Stomach (tissue), 9 donors: ENCODE results near the gene MCF2L. TPM values are rescaled to one million over a fixed set of nuclear protein-coding genes. Genes with fewer than 3 reads are reported as not detected.

ENCODE experiments used
- DNase-seq, 2 donors: peaks; one replicate each; pipeline versions ENCODE4 v3.0.0 to v3.0.0-alpha.2; 2013 to 2019
- H3K27ac ChIP-seq, 5 donors: fragments of 200-600 bp in 4 of 5; sonication (generic) in 4 of 5; one replicate each; pipeline ENCODE4 v1.5.1; 2013 to 2019; ENCODE audit warnings: mild to moderate bottlenecking in 1 of 5, moderate library complexity in 1 of 5
- H3K27me3 ChIP-seq, 3 donors: fragments of 200-600 bp; sonication (generic); one replicate each; pipeline ENCODE4 v1.5.1; 2017 to 2019; ENCODE audit warnings: mixed run types in 1 of 3
- H3K36me3 ChIP-seq, 4 donors: fragments of 200-600 bp; sonication (generic); 1 replicate in 3 of 4; 2 replicates in 1 of 4; pipeline ENCODE4 v1.5.1; 2016 to 2019
- H3K4me1 ChIP-seq, 4 donors: fragments of 200-600 bp; sonication (generic); one replicate each; pipeline ENCODE4 v1.5.1; 2016 to 2019
- H3K4me3 ChIP-seq, 4 donors: fragments of 200-600 bp; sonication (generic) in 3 of 4; one replicate each; pipeline ENCODE4 v1.5.1; 2016 to 2019; ENCODE audit warnings: mild to moderate bottlenecking in 1 of 4
- H3K9me3 ChIP-seq, 4 donors: fragments of 200-600 bp; sonication (generic); one replicate each; pipeline ENCODE4 v1.5.1; 2016 to 2019
- CTCF ChIP-seq, 7 experiments: fragments of 450-650 bp in 4 of 7; fragments of 200-600 bp in 3 of 7; sonication (generic) in 3 of 7; IDR thresholded peaks; one replicate each; pipeline ENCODE4 v1.5.1; 2016 to 2019; ENCODE audit warnings: antibody characterized with exemption in 7 of 7, control low read depth in 2 of 7, mild to moderate bottlenecking in 1 of 7
- EP300 ChIP-seq: sonication (generic); formaldehyde crosslinking; IDR thresholded peaks from one replicate; pipeline ENCODE4 v1.6.1; 2017; ENCODE audit warnings: antibody characterized with exemption
- POLR2A ChIP-seq, 4 donors: fragments of 450-650 bp; IDR thresholded peaks; one replicate each; pipeline ENCODE4 v1.6.1; 2016; ENCODE audit warnings: antibody characterized with exemption in 4 of 4, control low read depth in 2 of 4, mild to moderate bottlenecking in 1 of 4, moderate library complexity in 1 of 4
- POLR2AphosphoS5 ChIP-seq, 3 donors: sonication (generic); formaldehyde crosslinking; IDR thresholded peaks; one replicate each; pipeline ENCODE4 v1.6.1; 2016; ENCODE audit warnings: antibody characterized with exemption in 3 of 3
- WGBS, 5 donors: extraction: QIAGEN DNeasy Blood & Tissue Kit in 3 of 5; methylation state at CpG; one replicate each; pipeline versions ENCODE4 v1.1.5 to v1.1.7; 2013 to 2018; 5-methylcytosine and 5-hydroxymethylcytosine counted together
- intact Hi-C: fragments of 100-400 bp; cut with DNase I; formaldehyde crosslinking; loops from one replicate; pipeline ENCODE4 v1.15.1; 2023; ENCODE audit warnings: low total_unique reads
- polyA plus RNA-seq, 3 donors: library from polyadenylated mRNA; stranded (reverse); fragments of 200-250 nt; gene quantifications; one replicate each; pipeline ENCODE4 v1.2.3, GENCODE V29; 2013
- total RNA-seq, 5 donors: library from RNA; depleted of rRNA; stranded (reverse); fragments of >200 nt; gene quantifications; one replicate each; pipeline versions ENCODE4 v1.1.0 to v1.2.3, GENCODE V29; 2014 to 2016
- donor health status: healthy with polysubstance abuse.
- donor health status: Bipolar disorder and iron deficiency.
- donor health status: healthy.

MCF2L gene
- total and polyA plus RNA-seq, 8 donors = 10.8 to 363 (median 39.4) TPM

DNA sequence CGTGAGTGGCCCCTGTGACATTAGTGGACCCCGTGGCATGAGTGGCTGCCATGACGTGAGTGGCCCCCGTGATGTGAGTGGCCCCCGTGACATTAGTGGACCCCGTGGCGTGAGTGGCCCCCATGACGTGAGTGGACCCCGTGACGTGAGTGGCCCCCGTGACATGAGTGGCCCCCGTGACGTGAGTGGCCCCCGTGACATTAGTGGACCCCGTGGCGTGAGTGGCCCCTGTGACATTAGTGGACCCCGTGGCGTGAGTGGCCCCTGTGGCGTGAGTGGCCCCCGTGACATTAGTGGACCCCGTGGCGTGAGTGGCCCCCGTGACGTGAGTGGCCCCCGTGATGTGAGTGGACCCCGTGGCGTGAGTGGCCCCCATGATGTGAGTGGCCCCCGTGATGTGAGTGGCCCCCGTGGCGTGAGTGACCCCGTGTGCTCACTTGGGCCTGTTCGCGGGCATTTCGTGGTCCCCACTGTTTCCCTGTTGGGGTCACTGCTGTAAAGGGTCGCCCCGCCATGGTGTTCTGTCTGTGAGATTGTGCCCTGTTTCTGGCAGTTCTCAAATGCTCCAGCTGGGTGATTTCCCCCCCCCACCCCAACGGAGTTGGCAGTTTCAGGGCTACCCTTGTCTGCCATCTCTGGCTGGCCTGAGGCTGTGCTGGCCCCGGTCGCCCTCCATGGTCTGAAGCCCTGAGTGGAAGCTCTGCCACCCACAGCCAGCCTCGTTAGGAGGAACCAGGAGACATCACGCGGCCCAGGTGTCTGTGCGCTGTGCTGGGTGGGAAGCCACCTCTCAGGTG is 64.2 kb downstream of the MCF2L start:
- intact Hi-C loops = loop anchor here (5.0 kb wide), 1 partner anchor 91 kb away; no protein-coding TSS in a partner anchor
- H3K9me3 ChIP-seq = no peaks in the 10 kb centered on the region

GRCh38 chr13:113034451-113035212 is 65.6 kb downstream of the MCF2L start:
- peak; percentile 38 to 78 for DNase-seq
- no peak for TF ChIP-seq POLR2A (IDR thresholded peaks at IDR 0.05)
- TF ChIP-seq CTCF (IDR thresholded peaks at IDR 0.05) = peak in 5 of 7 experiments; percentile 43 to 61 (median 56)
- intact Hi-C loops = loop anchor here (5.0 kb wide), 1 partner anchor 92 kb away; no protein-coding TSS in a partner anchor
- 62 to 70% (median 67%) methylated on average over 27 to 35 of the region's 35 CpGs for WGBS, 5 donors
- Histone ChIP-seq H3K36me3 (peaks cover 0 to 4% (median 0%) of the 10 kb centered on the region in 4 donors), H3K4me1 (peaks cover 0 to 11% (median 9%) of the 10 kb centered on the region in 4 donors), H3K9me3 (no peaks in the 10 kb centered on the region), H3K27ac (no peak overlapping the region), H3K4me3 (no peak overlapping the region), H3K27me3 (peaks cover 0 to 13% (median 0%) of the 10 kb centered on the region in 3 donors)

More for the DNA sequence above, 64.2 kb downstream of the MCF2L start:
- no peak overlapping the region for H3K27ac ChIP-seq
- H3K27me3 ChIP-seq = peaks cover 0 to 13% (median 0%) of the 10 kb centered on the region in 3 donors
- H3K4me1 ChIP-seq = peaks cover 0 to 11% (median 9%) of the 10 kb centered on the region in 4 donors
- DNase-seq = no peak
- no peak overlapping the region for H3K4me3 ChIP-seq
- no peak for TF ChIP-seq POLR2A (IDR thresholded peaks at IDR 0.05)
- TF ChIP-seq EP300 = no peak
- TF ChIP-seq POLR2AphosphoS5 (IDR thresholded peaks at IDR 0.05) = no peak
- TF ChIP-seq CTCF (IDR thresholded peaks at IDR 0.05) = no peak
- 78 to 96% (median 93%) methylated on average over 8 to 43 of the region's 43 CpGs for WGBS, 5 donors
- peaks cover 0 to 4% (median 0%) of the 10 kb centered on the region in 4 donors for H3K36me3 ChIP-seq

GRCh38 chr13:113035213-113035800 is 66.3 kb downstream of the MCF2L start:
- H3K36me3 ChIP-seq = peaks cover 0 to 4% (median 0%) of the 10 kb centered on the region in 4 donors
- intact Hi-C loops = no loop called here
- TF ChIP-seq CTCF (IDR thresholded peaks at IDR 0.05) (peak in 1 of 7 experiments; percentile 3), POLR2AphosphoS5 (IDR thresholded peaks at IDR 0.05) (no peak)
- 55 to 67% (median 63%) methylated on average over 20 of the region's 20 CpGs for WGBS, 5 donors
- no peak overlapping the region for H3K27ac ChIP-seq
- DNase-seq = no peak
- peaks cover 0 to 9% (median 0%) of the 10 kb centered on the region in 3 donors for H3K27me3 ChIP-seq
- H3K9me3 ChIP-seq = no peaks in the 10 kb centered on the region
- no peak overlapping the region for H3K4me3 ChIP-seq
- H3K4me1 ChIP-seq = peaks cover 0 to 11% (median 9%) of the 10 kb centered on the region in 4 donors

DNA sequence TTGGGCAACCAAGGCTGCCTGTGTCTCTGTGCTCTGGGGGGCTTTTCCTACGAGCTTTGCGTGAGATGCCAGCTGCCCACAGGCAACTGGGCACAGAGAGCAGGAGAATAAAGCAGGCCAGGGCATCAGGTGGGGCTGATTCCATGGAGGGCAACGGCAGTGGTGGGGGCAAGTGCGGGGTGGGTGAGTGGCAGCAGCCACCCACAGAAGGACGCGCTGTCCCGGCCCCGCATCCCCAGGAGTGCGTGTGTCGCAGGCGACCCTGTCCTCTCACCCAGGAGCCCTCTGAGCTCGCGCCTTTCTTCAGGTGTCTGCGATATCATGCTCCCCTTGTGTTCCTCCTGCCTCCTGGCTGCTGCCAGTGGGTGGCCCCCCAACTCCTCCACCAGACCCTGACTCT is 67.4 kb downstream of the MCF2L start:
- Histone ChIP-seq H3K9me3 (no peaks in the 10 kb centered on the region), H3K4me3 (no peak overlapping the region), H3K27me3 (peaks cover 0 to 5% (median 0%) of the 10 kb centered on the region in 3 donors), H3K4me1 (peaks cover 0 to 11% (median 9%) of the 10 kb centered on the region in 4 donors), H3K36me3 (peaks cover 0 to 4% (median 0%) of the 10 kb centered on the region in 4 donors), H3K27ac (no peak overlapping the region)
- WGBS, 5 donors = 95 to 99% (median 96%) methylated on average over 12 to 14 of the region's 14 CpGs
- DNase-seq = no peak
- TF ChIP-seq EP300 = no peak
- no peak for TF ChIP-seq POLR2A (IDR thresholded peaks at IDR 0.05)
- TF ChIP-seq POLR2AphosphoS5 (IDR thresholded peaks at IDR 0.05) = no peak
- no peak for TF ChIP-seq CTCF (IDR thresholded peaks at IDR 0.05)
- intact Hi-C loops = no loop called here
